ENCODE results near the gene PCDH12.
A peak's percentile ranks its signal among the peaks of the same experiment; 100 is the strongest.

Gene PCDH12

DNA sequence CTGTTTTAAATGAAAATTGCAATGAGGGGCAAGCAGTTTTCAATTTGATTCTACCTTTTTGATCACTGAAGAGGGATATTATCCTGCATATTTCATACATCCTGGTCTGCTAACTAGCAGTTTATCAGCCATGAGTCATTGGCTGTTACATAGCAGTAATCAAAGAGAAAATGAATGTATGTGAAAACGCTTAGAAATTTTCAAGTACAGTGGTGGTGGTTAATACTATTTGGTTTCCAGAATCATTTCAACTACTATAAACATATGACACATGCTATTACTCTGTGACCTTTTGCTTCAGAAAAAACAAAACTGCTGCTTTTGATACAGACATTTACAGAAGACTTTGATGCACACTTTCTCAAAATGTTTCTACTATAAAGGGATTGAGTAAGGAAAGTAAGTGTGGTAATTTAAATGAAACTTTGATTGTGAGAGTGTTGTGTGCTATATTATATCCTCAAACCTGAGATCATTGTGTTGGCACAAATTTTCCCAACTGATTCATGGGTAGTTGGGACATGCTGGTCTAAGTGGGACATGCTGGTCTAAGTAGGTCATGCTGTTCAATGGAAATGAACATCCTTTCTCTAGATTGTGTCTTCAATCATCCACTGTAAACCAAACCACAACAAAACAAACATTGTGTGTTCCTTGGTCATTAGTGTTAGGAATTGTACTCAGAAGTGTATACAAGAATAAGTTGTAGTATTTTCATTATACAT is 16.0 kb upstream of the PCDH12 start:
- Histone ChIP-seq H3K27ac (no peak overlapping the region), H3K27me3 (no peaks in the 10 kb centered on the region), H3K9ac (no peak overlapping the region), H4K20me1 (peaks cover 0 to 71% (median 5%) of the 10 kb centered on the region in 11 experiments; a peak in 11 of 22 replicates), H3K4me2 (no peak overlapping the region), H3K4me1 (peaks cover 12 to 26% (median 15%) of the 10 kb centered on the region in 10 experiments), H3K36me3 (peaks cover 66 to 80% (median 77%) of the 10 kb centered on the region in 11 experiments), H3K9me3 (replicated peaks in 1 of 11) (no peaks in the 10 kb centered on the region), H3K4me3 (no peak overlapping the region)
- TF ChIP-seq Cebpa-rat (IDR thresholded peaks at IDR 0.05): no peak

DNA sequence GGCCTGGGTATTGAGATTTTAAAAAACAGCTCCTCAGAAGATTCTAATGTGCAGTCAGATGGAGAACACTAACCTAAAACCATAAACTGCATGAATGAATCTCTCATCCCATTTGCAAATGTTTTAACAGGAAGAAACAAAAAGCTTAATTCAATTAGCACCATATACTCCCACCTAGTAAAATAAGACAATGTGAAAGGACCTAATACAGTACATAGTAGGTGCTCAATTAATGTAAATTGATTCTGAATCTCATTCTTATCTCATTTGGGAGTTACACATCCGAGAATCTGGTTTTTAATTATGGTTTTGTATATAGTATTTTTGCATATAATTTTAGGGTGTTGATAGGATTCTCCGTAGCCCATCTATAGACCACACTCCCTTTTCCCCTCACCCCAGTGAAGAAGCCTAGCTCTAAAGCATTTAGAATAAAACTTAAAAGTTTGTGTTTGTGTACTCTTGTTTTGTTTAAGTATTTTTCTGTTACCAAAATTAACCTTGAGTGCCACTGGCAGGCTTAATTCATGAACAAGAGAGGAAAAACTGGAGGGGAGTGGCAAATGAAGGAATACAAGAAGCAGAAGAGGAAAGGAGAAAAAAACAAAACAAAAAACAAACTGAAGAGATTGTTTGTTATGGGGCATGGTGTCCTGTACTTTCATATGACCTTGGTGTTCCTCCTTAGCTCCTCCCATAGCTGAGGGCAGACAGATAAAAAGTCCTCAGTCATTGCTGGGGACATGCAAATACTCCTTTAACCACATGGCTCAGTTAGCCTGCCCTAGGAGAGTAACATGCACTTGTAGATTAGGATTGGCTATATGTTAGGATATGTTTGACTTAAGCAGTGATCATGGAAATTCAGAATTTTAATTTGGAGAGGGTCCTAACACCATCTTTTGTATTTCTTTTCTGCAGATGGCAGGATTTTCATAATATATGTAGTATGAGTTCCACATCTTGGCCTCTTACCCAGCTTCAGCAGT is 12.1 kb upstream of the PCDH12 start:
- Histone ChIP-seq H3K36me3 (peaks cover 30 to 41% (median 39%) of the 10 kb centered on the region in 11 experiments), H4K20me1 (peaks cover 0 to 32% (median 0%) of the 10 kb centered on the region in 11 experiments; a peak in 4 of 22 replicates), H3K9me3 (replicated peaks in 1 of 11) (no peaks in the 10 kb centered on the region), H3K4me3 (peak overlapping the region; percentile 58 to 86 (median 73)), H3K9ac (peak overlapping the region; percentile 87 to 99 (median 95)), H3K27ac (peak overlapping the region; percentile 91 to 98 (median 96)), H3K4me2 (peak overlapping the region; percentile 76 to 94 (median 89)), H3K4me1 (peaks cover 20 to 32% (median 22%) of the 10 kb centered on the region in 10 experiments), H3K27me3 (no peaks in the 10 kb centered on the region)
- no peak for TF ChIP-seq Cebpa-rat (IDR thresholded peaks at IDR 0.05)

DNA sequence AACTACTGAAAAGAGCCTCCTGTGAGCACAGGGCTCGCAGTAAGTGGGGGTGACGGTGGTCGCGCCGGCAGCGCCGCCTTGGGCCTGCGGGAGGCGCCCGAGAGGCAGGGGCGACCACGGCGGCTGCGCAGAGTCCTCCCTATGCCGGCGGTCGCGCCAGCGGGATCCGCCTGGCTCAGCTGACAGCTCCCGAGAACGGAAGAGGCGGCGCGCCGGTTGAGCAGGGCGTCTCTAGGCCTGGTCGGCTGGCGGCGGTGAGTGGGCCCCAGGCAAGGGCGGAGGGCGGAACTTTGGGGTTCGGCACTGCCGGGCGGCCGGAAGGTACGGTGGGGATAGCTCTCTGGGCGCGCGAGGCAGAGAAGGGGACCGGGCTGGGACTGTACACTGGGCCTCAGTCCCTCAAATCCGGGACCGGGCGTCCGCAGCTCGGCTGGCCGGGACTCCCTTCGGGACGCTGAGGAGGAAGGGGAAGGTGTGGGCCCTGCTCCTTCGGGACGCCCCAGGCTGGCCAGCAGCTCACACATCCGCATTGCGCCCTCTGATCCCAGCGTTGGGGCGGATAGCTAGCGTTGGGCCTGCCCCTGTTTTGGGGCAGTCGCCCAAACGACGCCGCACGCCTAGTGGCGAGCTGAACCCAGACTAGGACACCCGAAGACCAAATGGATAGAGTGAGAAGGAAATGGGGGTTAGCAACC is 11.1 kb upstream of the PCDH12 start, which contains the start of gene RNF14:
TSS of gene RNF14 (plus strand) at position 192 of the 695 bp plus-strand sequence. CDS start 4,484 bp downstream, outside the sequence.
- Histone ChIP-seq H3K4me1 (peaks cover 22 to 31% (median 24%) of the 10 kb centered on the region in 10 experiments), H3K9ac (peak within 1 kb of the TSS; percentile 87 to 99 (median 95)), H3K9me3 (replicated peaks in 1 of 11) (no peaks in the 10 kb centered on the region), H3K4me3 (peak within 1 kb of the TSS; percentile 58 to 86 (median 73)), H3K36me3 (peaks cover 20 to 31% (median 30%) of the 10 kb centered on the region in 11 experiments), H3K27me3 (no peaks in the 10 kb centered on the region), H4K20me1 (peaks cover 0 to 22% (median 0%) of the 10 kb centered on the region in 11 experiments; a peak in 4 of 22 replicates), H3K27ac (peak within 1 kb of the TSS; percentile 91 to 98 (median 96)), H3K4me2 (peak within 1 kb of the TSS; percentile 76 to 94 (median 89))
- TF ChIP-seq Cebpa-rat (IDR thresholded peaks at IDR 0.05): no peak

DNA sequence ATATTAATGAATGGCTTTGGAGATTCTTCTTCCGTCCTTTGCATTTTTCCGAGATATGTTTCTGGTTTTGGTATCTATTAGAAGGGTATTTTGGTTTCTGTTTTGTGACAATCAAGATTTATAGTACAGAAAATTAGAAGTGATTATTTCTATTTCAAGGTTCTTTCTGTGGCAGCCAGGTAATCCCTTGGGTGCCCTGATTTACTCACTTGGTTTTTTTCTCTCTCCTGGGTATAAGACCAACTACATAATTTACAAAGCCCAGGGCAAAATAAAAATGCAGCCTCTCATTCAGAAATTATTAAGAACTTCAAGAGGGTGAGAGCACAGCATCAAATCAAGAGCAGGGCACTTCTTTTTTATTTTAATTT is 8.9 kb upstream of the PCDH12 start:
- no peaks in the 10 kb centered on the region for H3K9me3 ChIP-seq (replicated peaks in 1 of 11)
- peaks cover 0 to 10% (median 9%) of the 10 kb centered on the region in 11 experiments; a peak in 18 of 22 replicates for H3K36me3 ChIP-seq
- H3K4me2 ChIP-seq: no peak overlapping the region
- TF ChIP-seq Cebpa-rat (IDR thresholded peaks at IDR 0.05): no peak
- peaks cover 30 to 42% (median 33%) of the 10 kb centered on the region in 10 experiments for H3K4me1 ChIP-seq
- H4K20me1 ChIP-seq: peaks cover 0 to 9% (median 0%) of the 10 kb centered on the region in 11 experiments; a peak in 3 of 22 replicates
- no peak overlapping the region for H3K4me3 ChIP-seq
- H3K9ac ChIP-seq: no peak overlapping the region
- no peaks in the 10 kb centered on the region for H3K27me3 ChIP-seq
- H3K27ac ChIP-seq: no peak overlapping the region

DNA sequence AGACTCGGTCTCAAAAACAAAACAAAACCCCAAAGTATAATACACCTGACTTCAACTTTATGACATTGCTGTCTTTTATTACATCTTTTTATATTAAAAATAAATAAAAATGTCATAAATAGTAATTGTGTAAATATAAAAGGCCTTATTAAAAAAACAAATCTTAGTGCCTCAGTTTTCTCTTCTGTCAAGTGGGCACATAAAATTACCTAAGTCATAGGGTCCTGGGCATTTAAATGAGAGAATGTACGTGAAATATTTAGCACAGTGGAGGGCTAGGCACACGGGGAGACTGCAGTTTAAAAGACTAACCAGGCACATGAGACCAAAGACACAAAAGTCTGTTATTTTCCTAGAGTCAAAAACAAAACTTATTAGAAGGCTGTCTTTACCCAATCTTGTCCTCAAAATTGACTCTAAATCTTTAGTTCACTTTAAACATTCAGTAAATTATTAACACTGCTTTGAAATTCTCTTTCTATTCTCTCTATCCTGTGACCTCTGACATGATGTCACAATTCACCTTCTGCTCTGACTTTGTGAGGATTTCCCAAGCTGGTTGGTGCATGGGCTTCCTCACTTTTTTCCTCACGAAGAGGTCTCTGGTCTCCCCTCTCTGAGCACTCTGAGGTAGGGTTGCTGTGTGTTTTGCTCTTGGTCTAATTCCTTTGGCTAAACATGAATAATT is 8.4 kb upstream of the PCDH12 start:
- H3K36me3 ChIP-seq: peaks cover 0 to 5% (median 4%) of the 10 kb centered on the region in 11 experiments; a peak in 7 of 22 replicates
- H3K4me3 ChIP-seq: no peak overlapping the region
- H3K9me3 ChIP-seq (replicated peaks in 1 of 11): no peaks in the 10 kb centered on the region
- H3K4me2 ChIP-seq: no peak overlapping the region
- H3K9ac ChIP-seq: no peak overlapping the region
- TF ChIP-seq Cebpa-rat (IDR thresholded peaks at IDR 0.05): no peak
- peaks cover 0 to 9% (median 0%) of the 10 kb centered on the region in 11 experiments; a peak in 2 of 22 replicates for H4K20me1 ChIP-seq
- H3K27ac ChIP-seq: no peak overlapping the region
- peaks cover 35 to 42% (median 36%) of the 10 kb centered on the region in 10 experiments for H3K4me1 ChIP-seq
- no peaks in the 10 kb centered on the region for H3K27me3 ChIP-seq

DNA sequence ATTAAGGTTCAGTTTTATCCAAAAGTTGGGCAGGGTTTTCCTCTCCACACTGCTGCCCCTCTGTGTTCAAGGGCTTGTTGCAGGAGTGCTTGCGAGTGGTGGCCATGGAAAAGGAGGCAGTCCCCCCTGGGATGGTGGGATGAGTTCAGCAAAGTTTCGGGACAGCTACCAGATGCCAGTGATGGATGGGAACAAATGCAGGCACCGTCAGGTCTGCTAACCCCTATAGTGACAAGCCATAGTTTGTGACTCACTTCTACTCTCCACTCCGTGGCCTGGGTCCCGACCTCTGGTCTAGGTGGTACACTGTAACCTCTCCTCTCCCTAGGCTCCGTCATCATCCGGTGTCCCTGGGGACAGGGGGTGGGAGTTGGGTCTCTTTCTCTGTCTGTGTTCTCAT is 7.1 kb upstream of the PCDH12 start:
- H3K27me3 ChIP-seq: no peaks in the 10 kb centered on the region

DNA sequence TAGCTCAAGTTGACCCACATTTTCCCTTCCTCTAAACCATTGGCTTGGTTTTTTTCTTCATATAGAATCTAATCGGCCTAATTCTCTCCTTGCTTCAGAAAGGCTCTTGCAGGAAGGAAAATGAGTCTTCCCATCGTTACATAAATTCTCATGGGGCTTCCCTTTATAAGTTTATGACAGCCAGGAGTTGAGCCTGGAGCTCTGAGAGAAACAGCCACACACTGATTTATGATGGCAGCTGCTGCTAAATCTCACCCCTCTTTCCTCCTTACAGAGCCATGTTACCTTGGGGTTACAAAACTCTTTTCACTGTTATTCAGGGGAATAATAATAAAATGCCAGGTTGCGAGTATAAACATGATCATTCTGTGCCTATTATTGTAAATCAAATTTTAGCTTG is 5.7 kb upstream of the PCDH12 start:
- H3K27ac ChIP-seq: no peak overlapping the region
- no peaks in the 10 kb centered on the region for H4K20me1 ChIP-seq
- no peak overlapping the region for H3K4me3 ChIP-seq
- no peak for TF ChIP-seq Cebpa-rat (IDR thresholded peaks at IDR 0.05)
- no peaks in the 10 kb centered on the region for H3K9me3 ChIP-seq (replicated peaks in 1 of 11)
- peaks cover 45 to 50% (median 49%) of the 10 kb centered on the region in 10 experiments for H3K4me1 ChIP-seq
- H3K9ac ChIP-seq: no peak overlapping the region
- no peaks in the 10 kb centered on the region for H3K36me3 ChIP-seq
- H3K27me3 ChIP-seq: no peaks in the 10 kb centered on the region
- peak overlapping the region in 10 of 11 experiments; percentile 2 to 63 (median 36); a peak in 17 of 22 replicates for H3K4me2 ChIP-seq

More for the DNA sequence above, 7.1 kb upstream of the PCDH12 start:
- no peak overlapping the region for H3K4me3 ChIP-seq
- H4K20me1 ChIP-seq: no peaks in the 10 kb centered on the region
- no peak overlapping the region for H3K4me2 ChIP-seq
- no peaks in the 10 kb centered on the region for H3K36me3 ChIP-seq
- no peak overlapping the region for H3K9ac ChIP-seq
- H3K27ac ChIP-seq: no peak overlapping the region
- peaks cover 39 to 42% (median 40%) of the 10 kb centered on the region in 10 experiments for H3K4me1 ChIP-seq
- TF ChIP-seq Cebpa-rat (IDR thresholded peaks at IDR 0.05): no peak
- no peaks in the 10 kb centered on the region for H3K9me3 ChIP-seq (replicated peaks in 1 of 11)

DNA sequence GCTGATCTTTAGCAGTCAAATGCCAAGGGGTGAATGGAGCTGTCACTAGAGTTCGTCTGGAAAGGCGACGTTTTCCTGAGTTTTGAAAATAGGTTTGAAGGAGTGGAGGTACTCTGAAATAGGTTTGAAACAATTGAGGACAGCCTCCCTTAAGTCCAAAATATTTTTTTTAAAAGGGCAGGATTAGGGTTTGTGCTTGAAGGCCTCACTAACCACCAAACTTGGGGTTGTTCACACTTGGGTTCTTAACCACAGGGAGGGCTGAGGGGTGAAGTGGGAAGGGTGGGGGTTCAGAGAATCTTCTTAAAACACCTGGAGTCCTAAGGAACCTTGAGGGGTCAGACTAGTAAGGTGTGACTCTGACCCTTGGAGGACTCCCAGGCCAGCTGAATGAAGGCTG is 3.5 kb upstream of the PCDH12 start:
- no peak overlapping the region for H3K4me3 ChIP-seq
- H3K4me1 ChIP-seq: peaks cover 55 to 66% (median 61%) of the 10 kb centered on the region in 10 experiments
- no peaks in the 10 kb centered on the region for H3K27me3 ChIP-seq
- peak overlapping the region; percentile 21 to 92 (median 54); a peak in 21 of 22 replicates for H3K4me2 ChIP-seq
- H3K36me3 ChIP-seq: no peaks in the 10 kb centered on the region
- peak overlapping the region in 6 of 11 experiments; percentile 32 to 45 (median 38); a peak in 9 of 22 replicates for H3K27ac ChIP-seq
- TF ChIP-seq Cebpa-rat (IDR thresholded peaks at IDR 0.05): no peak
- no peaks in the 10 kb centered on the region for H4K20me1 ChIP-seq
- no peaks in the 10 kb centered on the region for H3K9me3 ChIP-seq (replicated peaks in 1 of 11)
- H3K9ac ChIP-seq: peak overlapping the region in 7 of 11 experiments; percentile 6 to 42 (median 21); a peak in 8 of 22 replicates

Data from BLaER1 treated with 17β-estradiol and CSF1 and Interleukin-3, amounts not matched to agents 10 nM and 100 nM (cell line).